Activated CD8-positive, alpha-beta T cell treated with anti-CD3 and anti-CD28 coated beads for 36 hours (primary cell): ENCODE measurements around the gene LRRN1. TPM values are rescaled to one million over a fixed set of nuclear protein-coding genes. Genes with fewer than 3 reads are reported as not detected.

ENCODE experiments used
- ATAC-seq: fragments of 200-7000 bp; cut with Tn5 transposase; one replicate; pipeline ENCODE4 v1.10.0; 2021; ENCODE audit warnings: mild to moderate bottlenecking, moderate library complexity
- CTCF ChIA-PET: fragments of 350-600 bp; sonication (Branson Sonifier 250); formaldehyde crosslinking; loops from one replicate; lab custom pipeline; 2021; ENCODE audit warnings: antibody characterized with exemption; lab: Charles Lee
- POLR2A ChIA-PET: fragments of 350-600 bp; sonication (Branson Sonifier 250); formaldehyde crosslinking; loops from one replicate; lab custom pipeline; 2021; ENCODE audit warnings: antibody characterized with exemption; lab: Charles Lee
- DNase-seq: peaks from one replicate; pipeline ENCODE4 v3.0.0-alpha.2; 2020
- H3K27ac Mint-ChIP-seq: one replicate; pipeline ENCODE4 v1.8.0; 2021; ENCODE audit warnings: mild to moderate bottlenecking, mixed read lengths
- H3K27me3 Mint-ChIP-seq: one replicate; pipeline ENCODE4 v1.8.0; 2021; ENCODE audit warnings: mixed read lengths
- H3K36me3 Mint-ChIP-seq: one replicate; pipeline ENCODE4 v1.8.0; 2021; ENCODE audit warnings: low read depth, mixed read lengths
- H3K4me1 Mint-ChIP-seq: one replicate; pipeline ENCODE4 v1.8.0; 2021; ENCODE audit warnings: low read depth, mixed read lengths
- H3K4me3 Mint-ChIP-seq: one replicate; pipeline ENCODE4 v1.8.0; 2021; ENCODE audit warnings: mild to moderate bottlenecking, moderate library complexity, mixed read lengths
- H3K9me3 Mint-ChIP-seq: one replicate; pipeline ENCODE4 v1.8.0; 2021; ENCODE audit warnings: mixed read lengths
- intact Hi-C: fragments of 100-400 bp; cut with micrococcal nuclease; formaldehyde crosslinking; loops from one replicate; pipeline ENCODE4 v1.10.0; 2022
- total RNA-seq, 2 experiments: library from RNA; stranded (reverse); gene quantifications; one replicate each; pipeline ENCODE4 v1.2.3, GENCODE V29; 2021
- TF ChIP-seq, protein P1 (sequence below): fragments of 200-600 bp; IDR thresholded peaks from one replicate; pipeline ENCODE4 v1.8.0; 2022; ENCODE audit warnings: antibody characterized with exemption, mild to moderate bottlenecking

The LRRN1 gene
- total RNA-seq, 2 experiments from 2014 or later = 0.98 to 1.3 TPM

DNA sequence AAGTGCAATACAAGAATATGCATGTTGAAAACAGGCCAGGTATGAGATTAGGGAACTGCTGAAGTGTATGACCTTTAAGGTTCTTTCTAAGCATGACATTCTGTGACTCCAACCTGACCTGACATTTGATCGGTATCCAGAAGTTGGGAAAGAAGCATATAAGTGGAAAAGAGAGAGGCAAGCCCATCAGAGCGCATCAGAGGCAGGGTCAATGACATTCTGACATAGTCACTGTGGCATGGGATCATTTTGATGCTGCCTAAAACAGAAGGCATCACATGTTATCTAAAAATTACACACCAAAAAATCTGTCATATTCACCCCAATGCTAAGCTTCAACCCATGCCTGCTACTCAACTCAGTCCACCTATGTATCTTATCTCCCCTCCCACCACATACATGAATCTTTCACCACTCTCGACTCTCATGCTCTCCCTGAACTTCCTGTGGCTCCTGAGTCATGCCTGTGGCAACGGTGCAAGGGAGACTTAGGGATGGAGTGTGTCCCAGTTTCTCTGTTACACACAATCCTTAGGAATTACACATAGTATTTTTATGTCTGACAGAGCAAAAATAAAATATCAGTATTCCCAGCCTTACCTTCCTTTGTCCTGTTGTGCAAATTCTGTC, 20.5 kb upstream of the LRRN1 start:
- DNase-seq = no peak
- Mint-ChIP-seq H3K9me3 (peaks cover 4% of the 10 kb centered on the region), H3K27me3 (no peaks in the 10 kb centered on the region), H3K27ac (no peak overlapping the region), H3K4me1 (no peaks in the 10 kb centered on the region), H3K4me3 (no peak overlapping the region), H3K36me3 (peaks cover 7% of the 10 kb centered on the region)
- CTCF ChIA-PET = no interaction called here
- TF ChIP-seq, protein P1, sequence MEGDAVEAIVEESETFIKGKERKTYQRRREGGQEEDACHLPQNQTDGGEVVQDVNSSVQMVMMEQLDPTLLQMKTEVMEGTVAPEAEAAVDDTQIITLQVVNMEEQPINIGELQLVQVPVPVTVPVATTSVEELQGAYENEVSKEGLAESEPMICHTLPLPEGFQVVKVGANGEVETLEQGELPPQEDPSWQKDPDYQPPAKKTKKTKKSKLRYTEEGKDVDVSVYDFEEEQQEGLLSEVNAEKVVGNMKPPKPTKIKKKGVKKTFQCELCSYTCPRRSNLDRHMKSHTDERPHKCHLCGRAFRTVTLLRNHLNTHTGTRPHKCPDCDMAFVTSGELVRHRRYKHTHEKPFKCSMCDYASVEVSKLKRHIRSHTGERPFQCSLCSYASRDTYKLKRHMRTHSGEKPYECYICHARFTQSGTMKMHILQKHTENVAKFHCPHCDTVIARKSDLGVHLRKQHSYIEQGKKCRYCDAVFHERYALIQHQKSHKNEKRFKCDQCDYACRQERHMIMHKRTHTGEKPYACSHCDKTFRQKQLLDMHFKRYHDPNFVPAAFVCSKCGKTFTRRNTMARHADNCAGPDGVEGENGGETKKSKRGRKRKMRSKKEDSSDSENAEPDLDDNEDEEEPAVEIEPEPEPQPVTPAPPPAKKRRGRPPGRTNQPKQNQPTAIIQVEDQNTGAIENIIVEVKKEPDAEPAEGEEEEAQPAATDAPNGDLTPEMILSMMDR = no peak
- no peak for ATAC-seq
- intact Hi-C loops = no loop called here
- POLR2A ChIA-PET = no interaction called here

DNA sequence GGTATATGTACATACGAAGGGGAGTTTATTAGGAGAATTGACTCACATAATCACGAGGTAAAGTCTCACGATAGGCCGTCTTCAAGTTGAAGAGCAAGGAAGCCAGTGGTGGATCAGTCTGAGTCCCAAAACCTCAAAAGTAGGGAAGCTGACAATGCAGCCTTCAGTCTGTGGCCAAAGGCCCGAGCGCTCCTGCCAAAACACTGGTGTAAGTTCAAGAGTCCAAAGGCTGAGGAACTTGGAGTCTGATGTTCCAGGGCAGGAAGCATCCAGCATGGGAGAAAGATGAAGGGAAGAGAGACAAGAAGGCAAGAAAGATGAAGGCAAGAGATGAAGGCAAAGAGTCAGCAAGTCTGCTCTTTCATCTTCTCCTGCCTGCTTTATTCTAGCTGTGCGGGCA, 16.8 kb upstream of the LRRN1 start:
- Mint-ChIP-seq H3K9me3 (no peaks in the 10 kb centered on the region), H3K4me3 (no peak overlapping the region), H3K27ac (no peak overlapping the region), H3K4me1 (no peaks in the 10 kb centered on the region), H3K36me3 (no peaks in the 10 kb centered on the region), H3K27me3 (no peaks in the 10 kb centered on the region)
- ATAC-seq (no peak), DNase-seq (no peak)
- ChIA-PET CTCF (no interaction called here), POLR2A (no interaction called here)
- TF ChIP-seq, protein P1 = no peak
- intact Hi-C loops = no loop called here

DNA sequence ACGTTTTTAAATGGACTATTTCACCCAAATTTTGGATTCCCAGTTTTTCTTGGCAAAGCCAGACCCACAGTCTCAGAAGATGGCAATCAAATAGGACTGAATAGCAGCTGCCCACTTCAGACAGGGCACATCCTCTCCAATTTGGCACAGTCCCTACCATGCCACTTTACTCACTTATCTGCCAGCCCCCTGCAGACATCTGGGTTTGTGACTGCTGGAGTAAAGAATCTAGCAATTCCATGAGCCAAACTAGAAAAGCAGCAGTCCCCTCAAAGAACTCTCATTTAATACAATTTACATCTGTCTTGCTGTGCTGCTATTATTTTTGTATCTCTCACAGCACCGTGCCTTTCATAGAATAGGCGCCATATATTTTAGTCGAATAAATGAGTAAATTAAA, 16.0 kb upstream of the LRRN1 start:
- H3K36me3 Mint-ChIP-seq = no peaks in the 10 kb centered on the region

DNA sequence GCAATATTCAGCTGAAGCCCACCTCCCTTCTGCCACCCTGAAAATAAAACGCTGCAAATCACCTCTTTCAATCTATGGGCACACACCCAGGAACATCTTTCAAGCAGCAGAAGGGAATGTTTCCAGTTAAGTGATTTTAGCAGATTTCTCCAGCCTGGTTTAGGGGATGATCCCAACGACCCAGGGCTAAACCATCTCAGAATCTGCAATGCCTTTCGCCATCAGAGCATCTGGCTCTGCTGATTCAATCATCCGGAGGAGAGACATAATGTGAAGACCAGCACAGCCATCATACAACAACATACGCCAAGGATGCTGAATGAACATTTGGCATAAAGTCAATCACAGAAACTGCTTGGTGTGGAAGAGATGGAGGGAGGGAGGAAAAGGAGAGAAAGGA, 15.5 kb upstream of the LRRN1 start:
- TF ChIP-seq, protein P1 = no peak
- ChIA-PET POLR2A (no interaction called here), CTCF (no interaction called here)
- Mint-ChIP-seq H3K36me3 (no peaks in the 10 kb centered on the region), H3K27me3 (no peaks in the 10 kb centered on the region), H3K9me3 (no peaks in the 10 kb centered on the region), H3K4me1 (no peaks in the 10 kb centered on the region), H3K27ac (no peak overlapping the region), H3K4me3 (no peak overlapping the region)
- ATAC-seq (no peak), DNase-seq (no peak)
- intact Hi-C loops = no loop called here

More for the DNA sequence above, 16.0 kb upstream of the LRRN1 start:
- H3K27ac Mint-ChIP-seq = no peak overlapping the region
- no peaks in the 10 kb centered on the region for H3K9me3 Mint-ChIP-seq
- no peak overlapping the region for H3K4me3 Mint-ChIP-seq
- no peaks in the 10 kb centered on the region for H3K4me1 Mint-ChIP-seq
- ChIA-PET POLR2A (no interaction called here), CTCF (no interaction called here)
- ATAC-seq (no peak), DNase-seq (no peak)
- intact Hi-C loops = no loop called here
- no peaks in the 10 kb centered on the region for H3K27me3 Mint-ChIP-seq
- TF ChIP-seq, protein P1 = no peak

DNA sequence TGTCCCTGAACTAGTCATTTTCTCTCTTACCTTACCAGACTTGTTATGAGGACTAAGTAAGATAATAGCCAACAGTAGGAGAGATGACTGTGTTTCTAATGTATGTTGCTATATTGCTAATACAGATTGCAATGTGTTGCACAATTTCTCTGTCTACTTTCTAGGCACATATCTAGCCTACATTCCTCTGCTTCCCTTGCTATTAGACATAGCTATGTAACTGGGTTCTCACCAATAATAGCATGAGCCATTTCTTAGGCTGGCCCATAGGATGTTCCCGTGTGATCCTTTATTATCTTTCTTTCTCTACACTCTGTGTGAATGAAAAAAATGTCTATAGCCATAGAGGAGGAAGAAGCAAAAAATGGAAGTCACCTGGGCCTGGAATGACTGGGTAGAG, 6.8 kb upstream of the LRRN1 start:
- peaks cover 1% of the 10 kb centered on the region for H3K9me3 Mint-ChIP-seq
- peaks cover 7% of the 10 kb centered on the region for H3K4me1 Mint-ChIP-seq
- H3K36me3 Mint-ChIP-seq = no peaks in the 10 kb centered on the region
- TF ChIP-seq, protein P1 = no peak
- H3K27ac Mint-ChIP-seq = no peak overlapping the region
- intact Hi-C loops = no loop called here
- DNase-seq (no peak), ATAC-seq (no peak)
- CTCF ChIA-PET = no interaction called here
- POLR2A ChIA-PET = no interaction called here
- H3K4me3 Mint-ChIP-seq = no peak overlapping the region
- H3K27me3 Mint-ChIP-seq = no peaks in the 10 kb centered on the region
